22Rv1 (cell line): ENCODE measurements around the gene EFNA4.
A peak's percentile ranks its signal among the peaks of the same experiment; 100 is the strongest.

Experiments
- H3K27ac ChIP-seq: fragments of 450-650 bp; 2 replicates; pipeline ENCODE4 v1.5.1; 2017
- ZFX ChIP-seq: fragments of 450-650 bp; IDR thresholded peaks from 2 replicates; pipeline ENCODE4 v1.6.1; 2017; ENCODE audit warnings: antibody characterized with exemption, borderline replicate concordance
- TF ChIP-seq, protein P1 (sequence below): fragments of 450-650 bp; IDR thresholded peaks from 2 replicates; pipeline ENCODE4 v1.5.1; 2017; ENCODE audit warnings: mild to moderate bottlenecking

EFNA4 gene

DNA sequence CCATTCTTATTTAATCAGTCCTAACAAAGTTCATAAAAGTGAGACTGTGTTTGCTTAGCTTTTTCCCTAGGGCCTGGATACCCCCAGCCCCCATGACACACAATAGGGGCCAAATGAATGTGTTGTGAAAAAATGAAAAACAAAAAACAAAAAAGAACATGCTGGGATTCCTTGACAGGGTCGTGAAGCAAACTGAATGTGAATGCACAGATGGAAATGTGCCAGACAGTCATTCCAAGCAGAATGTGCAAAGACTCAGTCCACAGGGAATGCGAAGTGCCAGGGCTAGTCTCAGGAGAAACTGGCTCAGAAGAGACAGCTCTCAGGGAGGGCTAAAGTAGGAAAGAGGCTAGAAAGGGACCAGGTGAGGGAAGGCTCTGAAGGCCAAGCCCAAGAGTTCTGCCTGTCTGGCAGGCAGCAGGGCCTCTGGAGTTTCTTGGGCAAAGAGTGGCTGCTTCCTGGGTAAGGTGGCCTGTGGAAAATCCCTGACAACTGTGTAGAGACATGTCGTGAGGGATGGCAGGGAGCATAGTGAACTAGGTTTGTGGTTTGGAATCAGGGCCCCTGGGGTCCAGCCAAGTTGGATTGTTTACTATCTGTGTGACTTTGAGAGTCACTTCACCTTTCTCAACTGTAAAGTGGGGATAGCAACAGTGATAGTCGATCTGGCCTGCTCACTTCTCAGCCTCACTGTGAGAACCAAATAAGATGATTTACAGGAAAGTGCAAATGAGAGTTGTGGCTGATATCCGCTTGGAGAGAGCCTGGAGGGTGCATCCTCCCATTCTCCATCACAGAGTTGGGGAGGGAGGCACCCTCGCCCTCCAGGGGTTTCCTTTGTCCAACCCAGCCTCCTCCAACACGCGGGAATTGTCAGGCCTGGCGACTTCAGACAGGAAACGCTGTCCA, 13.6 kb upstream of the EFNA4 start:
- TF ChIP-seq, protein P1, sequence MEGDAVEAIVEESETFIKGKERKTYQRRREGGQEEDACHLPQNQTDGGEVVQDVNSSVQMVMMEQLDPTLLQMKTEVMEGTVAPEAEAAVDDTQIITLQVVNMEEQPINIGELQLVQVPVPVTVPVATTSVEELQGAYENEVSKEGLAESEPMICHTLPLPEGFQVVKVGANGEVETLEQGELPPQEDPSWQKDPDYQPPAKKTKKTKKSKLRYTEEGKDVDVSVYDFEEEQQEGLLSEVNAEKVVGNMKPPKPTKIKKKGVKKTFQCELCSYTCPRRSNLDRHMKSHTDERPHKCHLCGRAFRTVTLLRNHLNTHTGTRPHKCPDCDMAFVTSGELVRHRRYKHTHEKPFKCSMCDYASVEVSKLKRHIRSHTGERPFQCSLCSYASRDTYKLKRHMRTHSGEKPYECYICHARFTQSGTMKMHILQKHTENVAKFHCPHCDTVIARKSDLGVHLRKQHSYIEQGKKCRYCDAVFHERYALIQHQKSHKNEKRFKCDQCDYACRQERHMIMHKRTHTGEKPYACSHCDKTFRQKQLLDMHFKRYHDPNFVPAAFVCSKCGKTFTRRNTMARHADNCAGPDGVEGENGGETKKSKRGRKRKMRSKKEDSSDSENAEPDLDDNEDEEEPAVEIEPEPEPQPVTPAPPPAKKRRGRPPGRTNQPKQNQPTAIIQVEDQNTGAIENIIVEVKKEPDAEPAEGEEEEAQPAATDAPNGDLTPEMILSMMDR = no peak
- H3K27ac ChIP-seq = peak overlapping the region; percentile 100

DNA sequence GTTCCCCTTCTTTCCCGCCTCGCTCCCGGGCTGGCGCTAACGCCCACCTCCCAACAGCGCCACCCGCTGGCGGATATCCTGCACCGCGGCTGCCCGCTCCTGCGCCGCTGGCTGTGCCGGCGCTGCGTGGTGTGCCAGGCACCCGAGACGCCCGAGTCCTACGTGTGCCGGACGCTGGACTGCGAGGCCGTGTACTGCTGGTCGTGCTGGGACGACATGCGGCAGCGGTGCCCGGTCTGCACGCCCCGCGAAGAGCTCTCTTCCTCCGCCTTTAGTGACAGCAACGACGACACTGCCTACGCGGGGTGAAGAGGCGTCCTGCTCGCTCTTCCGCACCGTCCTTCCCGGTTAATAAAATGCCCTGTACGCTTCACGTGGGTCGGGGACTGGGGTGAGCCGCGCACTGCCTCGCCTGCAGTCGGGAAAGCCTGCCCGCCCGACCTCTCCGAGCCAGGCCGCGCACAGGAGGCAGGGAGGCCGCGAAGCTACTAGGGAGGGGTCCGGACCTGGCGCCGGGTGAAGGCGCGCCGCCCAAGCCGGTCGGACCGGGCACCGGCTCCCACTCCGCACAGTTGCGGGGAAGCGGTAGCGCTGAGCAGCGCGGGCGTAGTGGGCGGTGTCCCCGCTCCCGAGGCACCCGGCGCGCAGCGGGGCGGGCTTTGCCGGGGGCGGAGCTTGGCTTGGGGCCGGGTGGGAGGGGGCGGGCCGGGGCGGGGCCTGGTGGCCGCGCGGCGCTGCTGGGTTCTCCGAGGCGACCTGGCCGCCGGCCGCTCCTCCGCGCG, 12.8 kb upstream of the EFNA4 start, which contains the start of gene ADAM15:
TSS of gene ADAM15 (plus strand) at position 757 of the 782 bp plus-strand sequence. CDS start 71 bp downstream, outside the sequence.
- TF ChIP-seq, protein P1 = peak; percentile 99
- TF ChIP-seq ZFX = no peak
- H3K27ac ChIP-seq = peak within 1 kb of the TSS; percentile 100

DNA sequence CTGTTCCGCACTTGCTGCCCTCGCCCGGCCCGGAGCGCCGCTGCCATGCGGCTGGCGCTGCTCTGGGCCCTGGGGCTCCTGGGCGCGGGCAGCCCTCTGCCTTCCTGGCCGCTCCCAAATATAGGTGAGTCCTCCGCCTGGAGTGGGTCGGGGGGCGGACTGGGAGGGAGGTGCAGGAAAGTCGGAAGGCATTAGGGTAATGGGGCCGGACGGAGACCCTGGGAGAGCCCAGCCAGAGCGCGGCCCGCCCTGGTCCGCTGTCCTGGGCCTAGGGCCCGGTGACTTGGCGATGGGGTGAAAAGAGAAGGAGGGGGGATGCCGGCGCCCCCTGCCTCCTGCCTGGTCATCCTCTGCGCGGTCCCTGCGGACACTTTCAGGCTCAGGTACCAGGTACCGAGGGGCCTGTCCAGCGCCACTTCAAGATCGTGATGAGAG, 12.2 kb upstream of the EFNA4 start:
- TF ChIP-seq, protein P1 = no peak
- no peak for TF ChIP-seq ZFX
- H3K27ac ChIP-seq = peak overlapping the region; percentile 100

DNA sequence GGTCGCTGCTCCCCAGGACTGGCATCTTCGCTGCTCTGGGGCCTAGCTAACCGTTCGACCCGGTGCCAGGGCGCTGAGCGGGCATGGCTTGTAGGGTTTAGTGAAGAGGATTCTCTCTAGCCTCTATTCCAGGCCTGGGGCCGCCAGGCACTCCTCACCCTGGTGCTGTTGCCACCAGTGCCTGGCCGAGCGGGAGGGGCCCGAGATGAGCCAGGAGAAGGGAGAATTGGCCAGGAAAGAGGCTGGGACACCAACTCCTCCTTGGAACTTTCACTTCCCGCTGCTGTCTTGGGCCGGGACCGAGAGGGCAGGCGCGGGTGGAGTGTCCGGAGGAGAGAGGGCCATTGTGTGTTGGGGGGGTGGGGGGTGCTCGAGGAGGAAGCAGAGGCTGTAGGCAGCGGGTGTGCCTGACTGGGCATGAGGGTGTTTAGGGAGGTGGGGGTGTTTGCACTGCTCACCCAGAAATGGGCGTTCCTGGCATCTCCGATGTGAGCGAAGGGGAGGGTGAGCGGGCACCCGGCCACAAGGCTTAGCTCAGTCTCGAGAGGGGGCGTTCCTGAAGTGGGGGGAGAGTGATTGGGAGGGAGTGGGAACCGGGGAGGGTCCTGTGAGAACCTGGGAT, 11.7 kb upstream of the EFNA4 start:
- H3K27ac ChIP-seq = peak overlapping the region; percentile 100
- no peak for TF ChIP-seq ZFX
- TF ChIP-seq, protein P1 = no peak

DNA sequence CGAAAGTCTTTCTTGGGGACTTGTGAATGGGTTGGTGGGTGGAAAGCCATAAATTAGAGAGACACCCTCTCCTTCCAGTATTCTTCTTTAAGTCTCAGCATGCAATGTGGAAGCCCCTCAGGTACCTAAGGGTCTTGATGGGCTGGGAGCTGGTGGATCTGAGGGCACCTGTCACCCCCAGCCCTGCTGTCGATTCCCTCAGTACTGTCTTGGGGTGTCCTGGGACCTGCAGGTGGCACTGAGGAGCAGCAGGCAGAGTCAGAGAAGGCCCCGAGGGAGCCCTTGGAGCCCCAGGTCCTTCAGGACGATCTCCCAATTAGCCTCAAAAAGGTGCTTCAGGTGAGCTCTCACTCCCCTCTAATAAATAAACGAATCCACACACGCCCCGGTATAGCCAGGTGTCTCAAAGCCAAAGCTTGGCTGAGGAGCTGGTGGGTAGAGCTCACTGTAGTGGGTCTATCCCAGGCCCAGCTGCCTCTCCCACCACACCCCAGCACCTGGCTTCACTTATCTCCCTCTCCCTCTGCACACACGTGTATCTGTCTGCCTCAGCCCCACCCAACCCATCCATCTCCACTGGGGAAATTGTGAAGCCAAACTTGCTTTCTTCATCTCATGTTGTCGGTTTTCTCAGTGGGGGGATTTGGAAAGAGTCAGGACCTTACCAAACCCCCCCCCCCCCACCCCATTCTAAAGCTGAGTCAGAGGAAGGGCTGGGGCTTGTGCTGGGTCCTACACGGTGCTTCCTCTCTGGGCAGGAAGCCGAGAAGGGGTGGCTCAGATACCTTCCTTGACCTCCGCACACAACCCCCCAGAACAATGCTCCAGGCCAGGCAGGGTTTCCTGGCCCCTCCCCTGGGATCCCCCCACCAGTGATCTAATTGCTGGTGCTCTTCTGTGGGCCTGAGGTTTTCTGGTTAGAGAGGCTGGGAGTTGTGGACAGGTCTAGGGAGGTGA, 10.8 kb upstream of the EFNA4 start:
- H3K27ac ChIP-seq = peak overlapping the region; percentile 100
- TF ChIP-seq ZFX = no peak
- TF ChIP-seq, protein P1 = no peak

DNA sequence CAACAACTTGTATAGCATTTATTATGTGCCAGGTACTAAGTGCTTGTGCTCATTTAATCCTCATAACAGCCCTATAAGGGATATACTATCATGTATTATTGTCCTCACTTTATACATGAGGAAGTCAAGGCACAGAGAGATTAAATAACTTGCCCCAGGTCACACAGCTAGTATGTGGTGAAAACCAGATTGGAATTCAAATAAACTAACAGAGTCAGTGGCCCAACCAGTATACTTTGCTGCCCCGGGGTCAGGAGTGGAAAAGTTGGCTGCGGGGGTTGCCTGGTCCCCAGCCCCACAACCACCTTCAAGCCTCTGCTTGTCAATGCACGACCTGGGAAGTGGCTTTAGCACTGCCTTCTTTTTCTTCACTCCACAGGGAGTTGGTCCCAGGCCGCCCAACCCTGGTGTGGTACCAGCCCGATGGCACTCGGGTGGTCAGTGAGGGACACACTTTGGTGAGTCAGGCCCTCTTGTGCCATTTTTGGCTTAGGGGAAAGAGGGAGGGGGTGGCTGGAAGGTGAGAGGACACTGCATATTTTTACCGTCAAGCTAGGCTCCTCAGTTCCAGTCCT, 9.9 kb upstream of the EFNA4 start:
- H3K27ac ChIP-seq = peak overlapping the region; percentile 100
- TF ChIP-seq, protein P1 = no peak
- TF ChIP-seq ZFX = no peak
